GM21576 (cell line): ENCODE measurements around the gene STK10.
"Not testable (repeated sequence)": the region's sequence is repeated elsewhere in the genome, so short reads cannot be mapped to it uniquely, and the experiment has no call there.

Experiments
- ATAC-seq: cut with Tn5 transposase; IDR thresholded peaks from one replicate; pipeline ENCODE4 v1.9.1; 2021; ENCODE audit warnings: mild to moderate bottlenecking, moderate library complexity; ENCODE audit not compliant: unreplicated experiment

STK10 gene

DNA sequence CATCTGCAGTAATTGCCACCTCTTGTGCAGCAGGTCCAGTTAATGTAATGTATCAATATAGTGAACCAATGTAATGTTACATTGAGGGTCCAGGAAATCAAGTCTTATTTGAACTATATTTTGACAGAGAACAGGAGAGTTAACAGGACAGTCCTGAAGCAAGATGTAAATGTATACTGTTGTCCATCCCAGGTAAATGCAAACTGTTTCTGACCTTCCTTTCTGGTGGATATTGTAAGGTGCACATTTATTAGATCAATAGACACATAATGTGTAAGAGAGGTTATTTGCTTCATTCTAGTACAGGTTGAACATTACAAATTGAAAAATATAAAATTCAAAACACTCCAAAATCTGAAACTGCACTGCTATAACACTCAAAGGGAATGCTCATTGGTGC is 158.1 kb downstream of the STK10 start:
- no peak for ATAC-seq

DNA sequence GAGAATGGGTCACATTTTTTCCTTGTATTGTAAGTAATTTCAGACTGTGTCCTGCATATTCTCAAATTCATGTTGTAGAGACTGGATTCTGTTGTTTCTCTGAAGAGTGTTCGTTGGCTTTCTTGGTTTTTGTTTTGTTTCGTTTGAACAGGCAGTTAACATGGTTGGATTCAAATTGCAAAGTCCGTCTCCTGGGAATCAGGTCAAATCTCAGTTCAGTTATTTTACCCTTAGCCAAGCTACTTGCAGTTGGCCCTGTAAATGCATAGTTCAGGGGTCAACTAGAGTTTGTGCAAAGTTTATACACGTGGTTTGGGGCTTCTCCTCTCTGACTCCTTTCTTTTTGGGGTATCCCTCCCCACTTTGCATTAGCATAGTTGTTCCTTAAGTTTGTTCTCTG is 159.9 kb downstream of the STK10 start:
- ATAC-seq: no peak

- ATAC-seq: not testable (repeated sequence)
These were observed 167.8 kb downstream of the STK10 start for GRCh38 chr5:172020110-172020786.

- no peak for ATAC-seq
These were observed 172.7 kb downstream of the STK10 start for GRCh38 chr5:172015346-172015745.

DNA sequence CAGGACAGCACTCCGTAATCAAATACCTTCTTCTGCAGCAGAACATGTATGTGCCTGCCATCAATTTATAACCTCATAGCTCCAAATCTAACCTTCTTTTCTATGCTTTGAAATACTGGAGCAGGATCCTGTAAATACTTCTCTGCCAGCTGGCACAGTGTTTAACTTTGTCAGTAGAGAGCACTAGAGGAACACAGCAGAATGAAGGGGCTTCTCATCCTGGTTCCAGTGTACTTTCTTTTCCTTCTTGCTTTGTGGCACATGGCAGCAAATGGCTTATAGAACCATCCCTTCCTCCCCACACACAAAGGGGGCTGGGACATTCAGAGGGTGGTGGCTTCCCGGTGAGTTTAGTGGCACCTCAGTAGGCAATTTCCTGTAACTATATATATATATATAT is 177.7 kb downstream of the STK10 start:
- ATAC-seq: no peak

DNA sequence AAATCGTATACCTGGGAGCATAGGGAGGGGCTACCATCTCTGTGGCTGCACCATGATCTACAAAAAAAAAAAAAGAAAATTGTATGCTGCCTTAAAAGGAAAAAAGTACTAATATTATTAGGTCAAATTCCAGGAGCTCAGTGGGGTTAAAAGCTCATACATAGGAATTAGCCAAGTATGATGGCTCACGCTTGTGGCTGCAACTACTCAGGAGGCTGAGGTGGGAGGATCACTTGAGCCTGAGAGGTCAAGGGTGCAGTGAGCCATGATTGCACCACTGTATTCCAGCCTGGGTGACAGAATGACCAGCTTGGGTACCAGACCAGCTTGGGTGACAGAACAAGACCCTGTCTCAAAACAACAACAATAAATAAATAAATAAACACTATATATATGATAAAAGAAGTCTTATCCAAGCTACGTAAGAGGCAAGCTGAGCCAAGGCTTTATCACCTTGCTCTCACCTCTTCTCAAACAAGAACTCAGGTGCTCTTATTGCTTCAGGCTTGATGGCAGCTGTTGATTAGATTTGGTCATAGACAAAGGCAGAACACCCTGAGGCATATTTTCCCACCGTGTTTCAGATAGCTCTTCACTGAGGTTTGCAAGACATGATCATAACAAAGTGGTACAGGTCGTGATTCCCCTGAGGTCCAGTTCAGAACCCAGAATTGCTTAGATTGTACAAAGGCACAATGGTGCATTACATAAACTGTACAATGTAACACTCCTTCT is 178.3 kb downstream of the STK10 start:
- ATAC-seq: no peak

- ATAC-seq: no peak
These were observed 179.3 kb downstream of the STK10 start for GRCh38 chr5:172008689-172009141.

- no peak for ATAC-seq
These were observed 179.9 kb downstream of the STK10 start for GRCh38 chr5:172008111-172008455.

DNA sequence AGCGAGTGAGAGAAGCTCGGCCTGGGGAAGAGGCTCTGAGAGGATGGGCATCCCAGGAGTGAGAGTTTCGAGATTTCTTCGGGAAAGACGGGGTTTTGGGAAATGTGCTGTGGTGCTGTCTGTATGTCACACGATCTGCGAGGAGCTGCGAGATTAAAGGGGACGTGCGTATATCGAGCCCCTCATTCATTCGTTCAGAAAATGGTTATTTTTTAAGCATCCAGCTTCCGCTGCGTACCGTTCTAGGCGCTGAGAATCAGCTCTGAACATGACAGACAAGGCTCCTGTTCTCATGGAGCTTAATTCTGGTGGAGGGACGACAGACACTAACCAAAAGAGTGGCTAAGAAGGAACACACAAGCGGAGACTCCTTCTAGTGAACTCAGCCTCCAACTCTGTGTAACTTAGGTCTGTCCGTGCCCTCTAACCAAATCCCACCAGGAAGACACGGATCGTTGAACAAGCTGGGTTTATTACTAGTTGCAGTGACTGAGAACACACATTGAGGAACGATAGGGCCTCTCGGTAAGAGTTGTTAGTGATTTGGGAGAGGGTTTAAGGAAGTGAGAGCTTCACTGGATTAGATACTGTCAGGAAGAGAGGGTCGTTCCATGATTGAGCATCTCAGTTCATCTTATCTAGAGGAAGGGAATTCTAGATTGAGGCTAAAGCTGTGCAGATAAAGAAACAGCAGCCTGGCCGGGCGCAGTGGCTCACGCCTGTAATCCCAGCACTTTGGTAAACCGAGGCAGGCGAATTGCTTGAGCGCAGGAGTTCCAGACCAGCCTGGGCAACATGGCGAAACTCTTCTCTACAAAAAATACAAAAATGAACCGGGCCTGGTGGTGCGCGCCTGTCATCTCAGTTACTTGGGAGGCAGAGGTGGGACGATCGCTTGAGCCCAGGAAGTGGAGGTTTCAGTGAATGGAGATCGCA is 180.6 kb downstream of the STK10 start:
- no peak for ATAC-seq

- ATAC-seq: peak; percentile 79
These were observed 181.5 kb downstream of the STK10 start, which contains the start of gene FBXW11 for GRCh38 chr5:172006321-172007174. TSS of gene FBXW11 (minus strand) at chr5:172006638. CDS start at chr5:172006502, 136 bp downstream.

DNA sequence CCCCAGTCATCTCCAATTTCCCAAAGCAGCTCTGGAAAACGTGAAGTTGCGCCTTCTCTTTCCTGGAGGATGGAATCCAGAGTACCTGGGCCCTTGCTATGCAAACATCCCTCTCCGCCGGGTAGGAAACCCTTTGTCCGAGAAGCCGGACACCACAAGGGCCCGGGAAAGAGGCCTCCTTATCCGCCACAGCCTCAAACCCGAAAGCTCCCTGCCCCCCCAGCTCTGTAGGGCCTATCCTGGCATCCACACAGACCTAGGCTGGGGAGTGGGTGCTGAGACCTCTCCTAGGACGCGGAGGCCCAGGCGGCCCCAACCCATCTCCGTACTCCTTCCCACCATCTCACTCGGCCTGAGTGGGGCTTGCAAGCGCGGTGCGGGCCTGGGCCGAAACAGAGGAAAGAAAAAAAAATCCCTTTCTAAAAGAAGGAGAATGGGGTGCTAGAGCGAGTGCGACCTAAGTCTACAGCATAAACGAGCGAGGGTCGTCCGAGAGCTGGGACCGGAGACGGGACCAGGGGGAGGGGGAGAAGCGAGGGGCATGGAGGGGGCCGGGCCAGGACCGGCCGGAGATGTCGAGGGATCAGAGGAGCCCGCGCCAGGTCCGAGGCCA is 182.2 kb downstream of the STK10 start:
- peak; percentile 1 for ATAC-seq

- no peak for ATAC-seq
These were observed 183.2 kb downstream of the STK10 start for GRCh38 chr5:172004824-172005237.

DNA sequence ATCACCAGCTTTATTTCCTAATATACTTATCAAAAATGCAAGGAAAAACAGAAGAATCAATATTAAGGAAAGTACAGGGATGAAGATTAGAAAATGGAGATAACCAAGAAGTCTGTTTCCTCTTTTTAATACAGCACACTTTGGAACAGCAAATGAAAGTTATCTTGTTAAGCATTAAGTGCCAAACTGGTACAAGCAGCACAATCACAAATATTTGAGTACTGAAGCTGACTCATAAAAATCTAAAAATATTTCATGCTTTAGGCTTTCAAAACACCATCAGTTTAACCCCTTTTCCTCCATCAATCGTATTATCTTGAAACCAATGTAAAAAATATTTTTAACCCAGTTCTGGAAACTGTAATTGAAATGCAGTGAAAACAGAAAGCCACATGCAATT is 184.3 kb downstream of the STK10 start:
- ATAC-seq: no peak

DNA sequence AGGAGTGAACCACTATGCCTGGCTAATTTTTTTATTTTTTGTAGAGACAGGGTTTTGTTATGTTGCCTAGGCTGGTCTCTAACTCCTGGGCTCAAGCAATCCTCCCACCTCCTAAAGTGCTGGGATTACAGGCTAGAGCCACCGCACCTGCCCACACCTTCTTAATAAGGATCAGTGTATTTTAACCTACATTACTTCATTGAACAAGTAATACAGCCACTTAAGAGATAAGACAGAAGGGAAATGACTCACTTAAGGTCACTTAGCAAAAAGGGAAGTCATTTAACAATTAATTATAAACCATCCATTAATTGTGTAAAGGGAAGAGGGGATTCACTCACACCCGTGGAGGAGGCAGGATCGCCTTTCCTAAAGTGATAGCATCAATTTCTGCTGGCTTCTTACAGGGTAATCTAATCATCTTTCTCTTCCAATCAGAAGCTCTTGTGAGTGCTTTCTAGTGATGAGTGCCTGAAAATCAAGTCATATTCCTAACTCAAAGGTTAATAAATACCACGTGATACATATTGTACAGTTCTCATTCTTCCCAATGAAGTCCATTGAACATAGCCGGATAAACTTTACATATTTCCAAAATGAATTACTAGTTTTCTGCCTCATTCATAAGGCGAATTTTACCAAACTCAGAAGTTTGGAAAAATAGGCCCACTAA is 185.0 kb downstream of the STK10 start:
- ATAC-seq: no peak

GRCh38 chr5:172002310-172002709 is 185.7 kb downstream of the STK10 start:
- no peak for ATAC-seq

DNA sequence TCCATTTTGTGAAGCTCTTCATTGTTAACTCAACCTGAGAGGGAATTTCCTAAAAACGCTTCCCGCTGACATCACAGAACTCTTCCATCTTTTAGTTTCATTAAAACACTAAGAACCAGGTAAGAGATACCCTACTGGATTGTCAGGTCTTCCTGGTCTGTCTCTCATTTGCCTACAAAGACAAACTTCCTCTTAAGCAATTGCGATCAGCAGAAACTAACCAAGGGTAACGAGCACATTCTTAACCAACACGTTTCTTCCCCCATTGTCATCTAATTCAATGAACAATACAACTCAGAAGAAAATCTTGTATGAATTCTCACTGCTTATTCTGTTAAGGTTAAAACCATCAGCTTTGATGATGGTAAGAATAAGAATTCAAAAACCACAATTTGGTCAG is 188.1 kb downstream of the STK10 start:
- peak; percentile 67 for ATAC-seq

DNA sequence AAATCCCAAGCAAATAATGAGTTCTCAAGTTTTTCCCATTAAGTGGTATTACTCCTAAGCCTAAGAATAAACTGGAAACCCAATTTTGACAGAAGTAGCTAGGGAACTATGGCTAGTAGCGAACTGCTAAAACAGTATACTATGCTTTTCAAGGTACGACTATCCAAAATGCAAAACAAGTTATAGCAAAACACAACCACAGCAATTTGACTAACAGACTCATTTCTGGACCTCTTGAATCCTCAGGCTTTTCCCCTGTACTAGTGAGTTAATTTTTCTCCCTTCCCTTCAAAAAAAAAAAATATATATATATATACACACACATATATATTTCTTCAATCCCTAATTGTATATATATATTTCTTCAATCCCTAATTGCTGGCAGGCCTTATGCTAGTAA is 188.9 kb downstream of the STK10 start:
- no peak for ATAC-seq

DNA sequence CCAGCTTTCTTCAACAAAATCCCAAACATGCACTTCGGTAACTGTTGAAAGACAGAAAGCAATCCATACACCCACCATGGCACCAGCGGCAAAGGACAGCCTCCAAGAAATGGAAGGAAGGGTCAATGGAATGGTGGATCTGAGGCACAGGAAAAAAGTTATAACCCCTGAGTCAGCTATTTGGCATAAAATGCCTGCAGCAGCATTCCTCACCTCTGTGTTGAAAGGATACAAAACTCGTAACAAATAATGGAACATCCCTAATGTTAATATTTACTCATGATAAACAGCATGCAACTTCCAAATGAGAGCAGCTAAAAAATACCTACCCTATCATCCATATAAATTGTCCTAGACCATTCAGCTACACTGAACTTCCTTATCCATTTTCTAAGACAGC is 191.0 kb downstream of the STK10 start:
- ATAC-seq: no peak

DNA sequence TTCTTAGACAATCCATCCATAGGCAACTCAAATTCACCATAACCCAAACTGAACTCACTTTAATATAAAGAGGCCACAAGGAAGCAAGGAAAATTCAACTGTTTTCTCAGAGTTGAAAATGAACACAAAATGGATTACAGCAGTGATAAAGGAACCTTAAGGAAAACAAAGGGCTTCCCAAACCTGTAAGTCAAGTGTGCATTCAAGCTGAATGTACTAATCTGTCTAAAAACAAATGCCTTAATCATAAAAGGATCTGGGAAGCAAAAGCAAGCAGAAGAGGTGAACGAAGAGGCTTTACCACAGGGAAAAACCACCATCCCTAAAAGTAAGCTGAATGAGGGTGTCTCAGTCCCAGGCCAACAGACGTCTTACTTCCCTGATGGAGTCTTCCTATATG is 195.2 kb downstream of the STK10 start:
- no peak for ATAC-seq
